A549 (cell line): Measurements from ENCODE around the gene S100A11. TPM values are rescaled to one million over a fixed set of nuclear protein-coding genes. Genes with fewer than 3 reads are reported as not detected.

ENCODE experiments used
- ATAC-seq, 2 experiments: fragments of 200-7000 bp in 1 of 2; fragments of >200 bp in 1 of 2; cut with Nextera tagmentation in 1 of 2; cut with Tn5 transposase in 1 of 2; 3 replicates each; pipeline versions ENCODE4 v1.8.0 to v1.9.1; 2018 to 2020; ENCODE audit warnings: mild to moderate bottlenecking in 1 of 2, moderate library complexity in 1 of 2
- CTCF ChIA-PET: fragments of 300-600 bp; sonication (Branson Sonifier 250); formaldehyde crosslinking; extraction: SDS; loops from one replicate; lab custom pipeline; 2021; ENCODE audit warnings: antibody characterized with exemption, inconsistent platforms; lab: Yijun Ruan, JAX
- POLR2A ChIA-PET: fragments of 350-600 bp; formaldehyde crosslinking; extraction: SDS; loops from one replicate; lab custom pipeline; 2021; ENCODE audit warnings: antibody characterized with exemption, inconsistent platforms; lab: Yijun Ruan, JAX
- DNase-seq, 2 experiments: peaks; one replicate each; pipeline versions ENCODE4 v3.0.0 to v3.0.0-alpha.2; 2011 to 2016; ENCODE audit warnings: low read depth in 1 of 2, low spot score in 1 of 2
- FAIRE-seq: peaks from 2 replicates; lab custom pipeline; 2011; peaks lifted over from hg19 to GRCh38; lab: Jason Lieb, UNC
- H3K27ac ChIP-seq, 2 experiments: fragments of >200 bp; sonication (Bioruptor Twin); formaldehyde crosslinking; 3 replicates each; pipeline ENCODE4 v1.5.1; 2016 to 2017
- H3K4me1 ChIP-seq: fragments of >200 bp; sonication (Bioruptor Twin); formaldehyde crosslinking; 3 replicates; pipeline ENCODE4 v1.6.1; 2016
- H3K4me2 ChIP-seq: fragments of >200 bp; sonication (Bioruptor Twin); formaldehyde crosslinking; 3 replicates; pipeline ENCODE4 v1.6.1; 2016
- H3K4me3 ChIP-seq: fragments of >200 bp; sonication (Bioruptor Twin); formaldehyde crosslinking; 3 replicates; pipeline ENCODE4 v1.5.1; 2016
- H3K9me3 ChIP-seq: fragments of >200 bp; sonication (Bioruptor Twin); formaldehyde crosslinking; 3 replicates; pipeline ENCODE4 v1.6.1; 2016
- ATOH8 ChIP-seq: fragments of 250-450 bp; sonication (Bioruptor Pico); IDR thresholded peaks from 2 replicates; pipeline ENCODE4 v1.5.0; 2020; ENCODE audit warnings: low read depth, mild to moderate bottlenecking, moderate library complexity
- BCL3 ChIP-seq: fragments of >200 bp; sonication (Bioruptor Twin); formaldehyde crosslinking; IDR thresholded peaks from 3 replicates; pipeline ENCODE4 v1.6.1; 2016
- CEBPB ChIP-seq, 2 experiments: fragments of >200 bp in 1 of 2; sonication (Bioruptor Twin) in 1 of 2; formaldehyde crosslinking in 1 of 2; IDR thresholded peaks; 2 replicates each; pipeline ENCODE4 v1.6.1; 2012 to 2016
- CHD2 ChIP-seq: fragments of 150-350 bp; IDR thresholded peaks from 2 replicates; pipeline ENCODE4 v1.6.1; 2014; ENCODE audit warnings: low read length; ENCODE audit not compliant: partially characterized antibody
- CHD4 ChIP-seq: fragments of 200-600 bp; sonication (generic); IDR thresholded peaks from 2 replicates; pipeline ENCODE4 v1.6.1; 2016; ENCODE audit warnings: antibody characterized with exemption, mild to moderate bottlenecking, borderline replicate concordance
- EHF ChIP-seq: fragments of 250-450 bp; sonication (Bioruptor Pico); IDR thresholded peaks from 2 replicates; pipeline ENCODE4 v1.5.0; 2020; ENCODE audit warnings: mild to moderate bottlenecking
- ELK1 ChIP-seq: fragments of 150-350 bp; IDR thresholded peaks from 2 replicates; pipeline ENCODE4 v1.6.1; 2014; ENCODE audit warnings: low read depth, mild to moderate bottlenecking, low read length
- ESRRA ChIP-seq: fragments of 150-350 bp; IDR thresholded peaks from 2 replicates; pipeline ENCODE4 v1.6.1; 2014; ENCODE audit warnings: mild to moderate bottlenecking, low read length, borderline replicate concordance
- FOSL2 ChIP-seq, 2 experiments: fragments of 450-650 bp in 1 of 2; fragments of >200 bp in 1 of 2; sonication (Bioruptor Twin) in 1 of 2; formaldehyde crosslinking; IDR thresholded peaks; 2 replicates each; pipeline versions ENCODE4 v1.5.0 to v1.6.1; 2016 to 2020; ENCODE audit warnings: mild to moderate bottlenecking in 1 of 2, moderate library complexity in 1 of 2
- GATA3 ChIP-seq: IDR thresholded peaks from 2 replicates; pipeline ENCODE4 v1.6.1; 2012; ENCODE audit warnings: borderline replicate concordance
- HDAC2 ChIP-seq: fragments of 200-600 bp; sonication (generic); IDR thresholded peaks from 2 replicates; pipeline ENCODE4 v1.6.1; 2016
- HES2 ChIP-seq: fragments of >200 bp; sonication (Bioruptor Twin); formaldehyde crosslinking; IDR thresholded peaks from 2 replicates; pipeline ENCODE4 v1.6.1; 2016
- HMGXB4 ChIP-seq: fragments of 250-450 bp; sonication (Bioruptor Pico); IDR thresholded peaks from 2 replicates; pipeline ENCODE4 v1.5.0; 2021; ENCODE audit warnings: mild to moderate bottlenecking, moderate library complexity, borderline replicate concordance
- HOXA7 ChIP-seq: fragments of 250-450 bp; sonication (Bioruptor Pico); IDR thresholded peaks from 2 replicates; pipeline ENCODE4 v1.5.0; 2020; ENCODE audit warnings: mild to moderate bottlenecking, moderate library complexity
- JUN ChIP-seq, 2 experiments: fragments of >200 bp; sonication (Bioruptor Twin); formaldehyde crosslinking; IDR thresholded peaks; 2 replicates in 1 of 2; 3 replicates in 1 of 2; pipeline ENCODE4 v1.6.1; 2016 to 2017
- KDM5A ChIP-seq: fragments of 200-600 bp; sonication (generic); IDR thresholded peaks from 2 replicates; pipeline ENCODE4 v1.6.1; 2016; ENCODE audit warnings: antibody characterized with exemption, mild to moderate bottlenecking
- MAX ChIP-seq: IDR thresholded peaks from 2 replicates; pipeline ENCODE4 v1.6.1; 2012
- MAZ ChIP-seq: fragments of 150-350 bp; IDR thresholded peaks from 2 replicates; pipeline ENCODE4 v1.6.1; 2014; ENCODE audit warnings: antibody characterized with exemption, low read depth, low read length, borderline replicate concordance
- MYC ChIP-seq: IDR thresholded peaks from 2 replicates; pipeline ENCODE4 v1.6.1; 2012; ENCODE audit warnings: mild to moderate bottlenecking, inconsistent platforms, low read length, improper control_type of control experiment, borderline replicate concordance
- PBX3 ChIP-seq: IDR thresholded peaks from 2 replicates; pipeline ENCODE4 v1.6.1; 2012
- PHF8 ChIP-seq: fragments of 200-600 bp; sonication (generic); IDR thresholded peaks from 2 replicates; pipeline ENCODE4 v1.6.1; 2016; ENCODE audit warnings: low read depth, mild to moderate bottlenecking, antibody characterized with exemption, moderate library complexity, borderline replicate concordance
- POLR2AphosphoS2 ChIP-seq: conservative IDR thresholded peaks from 2 replicates; pipeline ENCODE4 v1.6.1; 2012; ENCODE audit warnings: low read length, improper control_type of control experiment, inconsistent platforms
- RAD21 ChIP-seq, 2 experiments: fragments of >200 bp in 1 of 2; sonication (Bioruptor Twin) in 1 of 2; formaldehyde crosslinking in 1 of 2; IDR thresholded peaks in 1 of 2; conservative IDR thresholded peaks in 1 of 2; 2 replicates in 1 of 2; 3 replicates in 1 of 2; pipeline ENCODE4 v1.6.1; 2012 to 2018; ENCODE audit warnings: inconsistent platforms in 1 of 2
- TFCP2L1 ChIP-seq: fragments of 250-450 bp; sonication (Bioruptor Pico); IDR thresholded peaks from 2 replicates; pipeline ENCODE4 v1.5.0; 2021; ENCODE audit warnings: mild to moderate bottlenecking
- ZFP36 ChIP-seq: fragments of 450-650 bp; IDR thresholded peaks from 2 replicates; pipeline ENCODE4 v1.6.1; 2014; ENCODE audit warnings: borderline replicate concordance; ENCODE audit not compliant: partially characterized antibody
- ZSCAN20 ChIP-seq: fragments of 250-450 bp; sonication (Bioruptor Pico); IDR thresholded peaks from 2 replicates; pipeline ENCODE4 v1.8.0; 2022; ENCODE audit warnings: mild to moderate bottlenecking, moderate library complexity
- WGBS: methylation state at CpG from one replicate; pipeline ENCODE4 v1.1.6; 2017; ENCODE audit errors: missing lambda C conversion rate; 5-methylcytosine and 5-hydroxymethylcytosine counted together
- polyA plus RNA-seq, 4 experiments: library from polyadenylated mRNA; depleted of rRNA in 3 of 4; stranded (reverse); fragments of >200 nt; fragmentation: RNase III in 1 of 4; extraction: RNeasy Plus Mini Kit Qiagen cat#74134 plus additional on column Dnase treatment in 1 of 4; gene quantifications; 2 replicates in 3 of 4; 3 replicates in 1 of 4; pipeline ENCODE4 v1.2.3, GENCODE V29; 2011 to 2017

S100A11 gene
- polyA plus RNA-seq, 2 of the 4 experiments (the other 2 are of a cell fraction) = 671 to 1,531 TPM

- DNase-seq (peak in 1 of 2 experiments; percentile 42), ATAC-seq (no peak), FAIRE-seq (no peak)
- Histone ChIP-seq H3K27ac (peak overlapping the region; percentile 95 to 96), H3K9me3 (peaks cover 3% of the 10 kb centered on the region), H3K4me3 (no peak overlapping the region), H3K4me1 (peaks cover 45% of the 10 kb centered on the region), H3K4me2 (peak overlapping the region; percentile 94; the same call in 2 of the 3 replicates)
- 73% methylated on average over 6 of the region's 6 CpGs for WGBS
- ChIA-PET POLR2A (no interaction called here), CTCF (interaction anchor here (1.0 to 14.0 kb wide), 15 partner anchors 10 to 408 kb away, joined by 3 to 231 read pairs (median 8); partner anchors contain the start of gene S100A11)
- no peak for TF ChIP-seq EHF (CRISPR knock-in tag)
- no peak for TF ChIP-seq RAD21 (conservative IDR thresholded peaks at IDR 0.05 in 1 of 2, IDR thresholded peaks at IDR 0.05 in 1 of 2)
- no peak for TF ChIP-seq CHD2
Measured at GRCh38 chr1:152050886-152051675, 14.3 kb upstream of the S100A11 start.

GRCh38 chr1:152049291-152050083, 12.7 kb upstream of the S100A11 start:
- H3K4me3 ChIP-seq = no peak overlapping the region
- POLR2A ChIA-PET = interaction anchor here (0.7 to 3.4 kb wide), 8 partner anchors 14 to 137 kb away, joined by 3 to 118 read pairs (median 8); partner anchors contain the start of gene S100A11
- peak overlapping the region; percentile 94 for H3K4me2 ChIP-seq
- ATAC-seq (no peak), DNase-seq (peak in 1 of 2 experiments; percentile 23), FAIRE-seq (no peak)
- H3K27ac ChIP-seq = peak overlapping the region; percentile 95 to 96
- WGBS = 71% methylated on average over 8 of the region's 8 CpGs
- peaks cover 45% of the 10 kb centered on the region for H3K4me1 ChIP-seq
- CTCF ChIA-PET = interaction anchor here (0.6 to 14.0 kb wide), 15 partner anchors 14 to 1357 kb away, joined by 3 to 231 read pairs (median 5); partner anchors contain the start of gene S100A11
- peaks cover 10% of the 10 kb centered on the region for H3K9me3 ChIP-seq
- TF ChIP-seq JUN (IDR thresholded peaks at IDR 0.05) = no peak
- TF ChIP-seq ATOH8 (CRISPR knock-in tag) = no peak
- no peak for TF ChIP-seq POLR2AphosphoS2
- TF ChIP-seq MAX = no peak
- no peak for TF ChIP-seq FOSL2 (IDR thresholded peaks at IDR 0.05)
- peak; percentile 60 for TF ChIP-seq FOSL2 (CRISPR knock-in tag; IDR thresholded peaks at IDR 0.05)
- TF ChIP-seq TFCP2L1 (CRISPR knock-in tag) = no peak
- TF ChIP-seq MAZ = no peak
- peak; percentile 69 for TF ChIP-seq HES2
- no peak for TF ChIP-seq HDAC2
- peak; percentile 63 to 91; a peak in 3 of 4 replicates for TF ChIP-seq CEBPB (IDR thresholded peaks at IDR 0.05)
- TF ChIP-seq KDM5A = no peak
- TF ChIP-seq HOXA7 (CRISPR knock-in tag) = no peak
- no peak for TF ChIP-seq ZFP36
- no peak for TF ChIP-seq BCL3
- no peak for TF ChIP-seq GATA3
- no peak for TF ChIP-seq PBX3
- no peak for TF ChIP-seq ELK1
- TF ChIP-seq ESRRA = no peak
- TF ChIP-seq PHF8 = no peak
- no peak for TF ChIP-seq HMGXB4 (CRISPR knock-in tag)
- TF ChIP-seq ZSCAN20 (CRISPR knock-in tag) = no peak
- no peak for TF ChIP-seq CHD4
- no peak for TF ChIP-seq MYC
